HFF-Myc (cell line): ENCODE data around the gene PNMT.
A peak's percentile ranks its signal among the peaks of the same experiment; 100 is the strongest.

Experiments used
- DNase-seq: peaks from one replicate; pipeline ENCODE4 v3.0.0-alpha.2; 2011; ENCODE audit warnings: low read depth; ENCODE audit errors: extremely low read depth
- H3K4me3 ChIP-seq: replicated peaks from 2 replicates; pipeline ENCODE4 v1.5.1; 2011; ENCODE audit warnings: low read depth, mild to moderate bottlenecking, control low read depth, low read length
- CTCF ChIP-seq: IDR thresholded peaks from 2 replicates; pipeline ENCODE4 v1.5.1; 2012; ENCODE audit warnings: mild to moderate bottlenecking, low read depth, low read length, control low read depth; ENCODE audit errors: missing control alignments

Gene PNMT

GRCh38 chr17:39683295-39683939 lies 15.2 kb downstream of the PNMT start:
- H3K4me3 ChIP-seq = no peak overlapping the region
- TF ChIP-seq CTCF = no peak
- no peak for DNase-seq

- DNase-seq = no peak
- no peak overlapping the region for H3K4me3 ChIP-seq
- TF ChIP-seq CTCF = no peak
Observed at GRCh38 chr17:39684369-39685192, 16.3 kb downstream of the PNMT start.

GRCh38 chr17:39687101-39687545 lies 18.9 kb downstream of the PNMT start:
- DNase-seq = no peak
- H3K4me3 ChIP-seq = peak overlapping the region; percentile 55
- TF ChIP-seq CTCF = no peak

- no peak for TF ChIP-seq CTCF
- peak within 1 kb of the TSS; percentile 55 for H3K4me3 ChIP-seq
- peak; percentile 67 for DNase-seq
Observed at GRCh38 chr17:39687546-39688474, 19.6 kb downstream of the PNMT start, which contains the start of gene PGAP3. TSS of gene PGAP3 (minus strand) at chr17:39688057. CDS start at chr17:39688014, 43 bp downstream.

- no peak for DNase-seq
- H3K4me3 ChIP-seq = peak overlapping the region; percentile 55
- TF ChIP-seq CTCF = no peak
Observed at GRCh38 chr17:39688475-39688835, 20.2 kb downstream of the PNMT start.

GRCh38 chr17:39688945-39689344 lies 20.7 kb downstream of the PNMT start:
- no peak for TF ChIP-seq CTCF
- H3K4me3 ChIP-seq = peak overlapping the region; percentile 55
- DNase-seq = no peak
